ENCODE measurements around the gene DIP2C. TPM values are rescaled to one million over a fixed set of nuclear protein-coding genes. Genes with fewer than 3 reads are reported as not detected.

The DIP2C gene
- total and polyA plus RNA-seq, 4 donors = 6.4 to 40.2 (median 23.8) TPM

DNA sequence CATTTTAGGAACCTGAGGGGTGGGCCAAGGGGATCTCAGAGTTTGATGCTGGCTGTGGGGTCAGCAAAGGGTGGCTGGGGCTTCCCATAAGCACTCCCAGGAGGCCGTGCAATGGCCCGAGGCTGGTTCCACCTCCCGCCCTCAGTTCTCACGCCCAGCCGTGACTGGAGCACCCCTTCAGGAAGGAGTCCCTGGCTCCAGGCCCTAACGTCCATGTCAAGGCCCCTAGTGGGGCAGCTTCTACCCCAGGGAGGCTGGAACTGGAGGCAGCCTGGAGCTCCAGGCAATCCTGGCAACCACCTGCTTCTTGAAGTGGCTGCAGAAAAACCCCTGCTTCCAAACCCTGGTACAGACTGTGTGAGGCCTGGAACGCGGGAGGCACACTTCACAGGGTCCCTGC lies 165.5 kb downstream of the DIP2C start:
- intact Hi-C loops (cut with DNase I) = no loop called here
- ATAC-seq (ENCODE audit: low FRiP score) (no peak), DNase-seq (no peak)
- Histone ChIP-seq H3K4me3 (ENCODE audit: low read length in 2 of 2) (no peak overlapping the region), H3K27me3 (ENCODE audit: control insufficient read depth in 1 of 2, insufficient read depth in 2 of 2, low read length in 1 of 2) (no peaks in the 10 kb centered on the region), H3K9me3 (ENCODE audit: control insufficient read depth, low read length) (no peaks in the 10 kb centered on the region), H3K4me1 (ENCODE audit: control insufficient read depth in 1 of 2, insufficient read depth in 2 of 2, low read length in 2 of 2) (no peaks in the 10 kb centered on the region), H3K27ac (ENCODE audit: low read depth in 1 of 2, low read length in 2 of 2) (no peak overlapping the region), H3K36me3 (ENCODE audit: control insufficient read depth in 1 of 2, insufficient read depth in 2 of 2, low read length in 1 of 2) (no peaks in the 10 kb centered on the region)
- WGBS, 2 donors = 72 to 73% methylated on average over 8 of the region's 8 CpGs

DNA sequence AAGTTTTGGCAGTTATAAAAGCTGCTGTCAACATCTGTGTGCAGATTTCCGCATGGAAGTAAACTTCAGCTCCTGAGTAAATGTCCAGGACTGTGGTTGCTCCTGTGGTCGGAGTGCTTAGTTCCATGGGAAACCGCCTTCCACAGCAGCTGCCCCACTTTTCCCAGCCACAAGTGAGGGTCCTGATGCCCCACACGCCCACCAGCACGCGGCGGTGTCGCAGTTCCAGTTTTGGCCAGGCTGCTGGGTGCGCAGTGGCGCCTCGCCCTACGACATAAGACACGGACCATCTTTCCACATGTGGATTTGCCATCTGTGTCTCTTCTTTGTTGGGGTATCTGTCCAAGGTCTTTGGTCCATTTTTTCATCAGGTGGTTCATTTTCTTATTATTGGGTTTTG lies 167.1 kb downstream of the DIP2C start:
- H3K27ac ChIP-seq (ENCODE audit: low read depth in 1 of 2, low read length in 2 of 2) = no peak overlapping the region
- 83 to 89% methylated on average over 13 of the region's 13 CpGs for WGBS, 2 donors
- no peaks in the 10 kb centered on the region for H3K4me1 ChIP-seq (ENCODE audit: control insufficient read depth in 1 of 2, insufficient read depth in 2 of 2, low read length in 2 of 2)
- intact Hi-C loops (cut with DNase I) = no loop called here
- H3K9me3 ChIP-seq (ENCODE audit: control insufficient read depth, low read length) = no peaks in the 10 kb centered on the region
- DNase-seq (no peak), ATAC-seq (ENCODE audit: low FRiP score) (no peak)
- H3K36me3 ChIP-seq (ENCODE audit: control insufficient read depth in 1 of 2, insufficient read depth in 2 of 2, low read length in 1 of 2) = no peaks in the 10 kb centered on the region
- H3K4me3 ChIP-seq (ENCODE audit: low read length in 2 of 2) = no peak overlapping the region
- H3K27me3 ChIP-seq (ENCODE audit: control insufficient read depth in 1 of 2, insufficient read depth in 2 of 2, low read length in 1 of 2) = no peaks in the 10 kb centered on the region

DNA sequence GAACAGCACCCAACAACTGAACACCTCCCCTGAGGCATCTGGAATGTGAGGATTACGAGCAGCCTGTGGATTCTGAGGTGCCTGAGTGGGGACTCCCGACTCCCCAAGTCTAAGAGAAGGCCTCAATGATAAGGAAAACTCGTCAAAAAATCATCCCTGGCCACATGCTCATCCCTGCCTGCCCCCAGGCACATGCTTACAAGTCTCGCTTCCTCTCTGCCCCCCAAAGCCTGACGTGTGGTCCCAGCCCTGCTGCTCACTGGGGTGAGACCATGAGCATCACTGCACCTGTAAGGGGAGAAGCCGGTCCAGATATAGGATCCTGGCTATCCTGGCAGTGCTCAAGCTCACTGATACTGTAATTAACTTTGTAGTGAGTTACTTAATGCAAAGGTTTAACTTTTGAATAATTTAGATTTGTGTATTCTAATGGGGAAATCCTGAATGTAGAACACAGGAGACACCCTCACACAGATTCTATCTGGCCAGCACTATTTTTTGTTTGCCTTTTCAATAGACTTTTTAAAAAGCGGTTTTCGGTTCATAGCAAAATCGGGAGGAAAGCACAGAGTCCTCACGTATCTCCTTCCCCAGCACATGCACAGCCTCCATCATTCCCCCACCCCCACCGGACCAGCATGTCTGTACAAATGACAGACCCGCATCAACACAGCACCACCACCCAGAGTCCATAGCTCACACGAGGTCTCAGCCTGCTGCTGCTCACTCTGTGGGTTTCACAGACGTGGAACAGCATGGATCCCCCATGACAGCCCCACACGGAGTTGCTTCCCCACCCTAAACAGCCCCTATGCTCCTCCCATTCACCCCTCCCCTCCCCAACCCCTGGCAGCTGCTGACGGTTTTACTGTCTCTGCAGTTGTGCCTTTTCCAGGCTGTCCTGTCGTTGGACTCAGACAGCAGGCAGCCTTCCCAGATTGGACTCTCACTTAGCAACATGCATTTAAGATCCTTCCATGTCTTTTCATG lies 167.9 kb downstream of the DIP2C start:
- Histone ChIP-seq H3K4me1 (ENCODE audit: control insufficient read depth in 1 of 2, insufficient read depth in 2 of 2, low read length in 2 of 2) (no peaks in the 10 kb centered on the region), H3K27ac (ENCODE audit: low read depth in 1 of 2, low read length in 2 of 2) (no peak overlapping the region), H3K9me3 (ENCODE audit: control insufficient read depth, low read length) (no peaks in the 10 kb centered on the region), H3K36me3 (ENCODE audit: control insufficient read depth in 1 of 2, insufficient read depth in 2 of 2, low read length in 1 of 2) (no peaks in the 10 kb centered on the region), H3K4me3 (ENCODE audit: low read length in 2 of 2) (no peak overlapping the region), H3K27me3 (ENCODE audit: control insufficient read depth in 1 of 2, insufficient read depth in 2 of 2, low read length in 1 of 2) (no peaks in the 10 kb centered on the region)
- peak; percentile 27 for ATAC-seq (ENCODE audit: low FRiP score)
- WGBS, 2 donors = 55 to 56% methylated on average over 16 to 17 of the region's 17 CpGs
- intact Hi-C loops (cut with DNase I) = no loop called here
- no peak for DNase-seq

DNA sequence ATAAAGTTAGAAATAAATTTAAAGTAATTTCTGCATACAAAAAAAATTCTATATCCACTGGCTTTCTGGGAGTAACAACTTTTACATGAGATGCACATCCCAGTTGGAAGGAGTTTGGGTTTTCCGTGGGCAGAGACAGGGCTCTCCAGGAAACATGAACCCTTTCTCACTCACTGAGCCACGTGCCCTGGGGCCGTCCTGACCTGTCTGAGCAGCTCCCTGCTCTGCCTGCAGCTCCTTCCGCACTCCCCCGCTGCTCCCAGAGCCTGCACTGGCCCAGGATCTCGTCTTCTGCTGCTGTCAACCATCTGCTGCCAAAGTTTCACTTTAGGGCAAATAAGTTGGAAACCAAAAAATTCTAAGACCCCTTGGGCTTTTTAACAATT lies 169.1 kb downstream of the DIP2C start:
- Histone ChIP-seq H3K36me3 (ENCODE audit: control insufficient read depth in 1 of 2, insufficient read depth in 2 of 2, low read length in 1 of 2) (no peaks in the 10 kb centered on the region), H3K4me1 (ENCODE audit: control insufficient read depth in 1 of 2, insufficient read depth in 2 of 2, low read length in 2 of 2) (no peaks in the 10 kb centered on the region), H3K4me3 (ENCODE audit: low read length in 2 of 2) (no peak overlapping the region), H3K27ac (ENCODE audit: low read depth in 1 of 2, low read length in 2 of 2) (no peak overlapping the region), H3K27me3 (ENCODE audit: control insufficient read depth in 1 of 2, insufficient read depth in 2 of 2, low read length in 1 of 2) (no peaks in the 10 kb centered on the region), H3K9me3 (ENCODE audit: control insufficient read depth, low read length) (no peaks in the 10 kb centered on the region)
- intact Hi-C loops (cut with DNase I) = no loop called here
- 48 to 51% methylated on average over 6 of the region's 6 CpGs for WGBS, 2 donors
- DNase-seq (no peak), ATAC-seq (ENCODE audit: low FRiP score) (no peak)

DNA sequence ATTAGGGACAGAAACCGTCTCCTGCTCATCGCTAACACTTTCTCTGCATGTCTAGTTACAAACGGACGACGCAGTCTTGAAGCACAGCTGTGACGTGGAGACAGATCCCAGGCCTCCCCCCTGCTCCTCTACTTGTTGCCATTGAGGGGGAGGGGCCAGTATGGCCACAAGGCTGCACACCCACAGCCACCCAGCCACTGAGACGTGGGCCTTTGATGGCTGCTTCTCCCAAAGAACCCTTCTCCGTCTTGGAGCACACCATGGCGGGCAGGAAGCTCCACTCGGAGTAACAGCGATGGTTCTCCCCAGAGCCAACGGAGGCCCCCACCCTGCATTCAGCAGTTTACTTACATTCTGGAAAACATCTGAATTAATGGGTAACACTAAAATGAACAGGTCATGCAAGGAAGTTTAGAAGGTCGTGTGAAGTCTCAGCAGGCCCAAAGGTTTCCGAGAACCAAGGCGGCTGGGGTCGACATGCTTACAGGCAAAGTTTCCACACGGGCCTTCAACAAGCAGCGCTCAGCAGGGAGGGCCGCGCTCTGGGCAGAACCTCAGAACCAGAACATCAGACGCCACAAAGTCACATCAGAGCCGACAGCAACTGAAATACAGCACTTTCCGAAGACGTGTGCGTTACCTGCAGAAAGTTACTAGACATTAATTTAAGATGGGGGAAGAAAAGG lies 169.6 kb downstream of the DIP2C start:
- no peak overlapping the region for H3K27ac ChIP-seq (ENCODE audit: low read depth in 1 of 2, low read length in 2 of 2)
- H3K4me1 ChIP-seq (ENCODE audit: control insufficient read depth in 1 of 2, insufficient read depth in 2 of 2, low read length in 2 of 2) = no peaks in the 10 kb centered on the region
- no peaks in the 10 kb centered on the region for H3K27me3 ChIP-seq (ENCODE audit: control insufficient read depth in 1 of 2, insufficient read depth in 2 of 2, low read length in 1 of 2)
- no peaks in the 10 kb centered on the region for H3K9me3 ChIP-seq (ENCODE audit: control insufficient read depth, low read length)
- 91 to 92% methylated on average over 25 of the region's 25 CpGs for WGBS, 2 donors
- intact Hi-C loops (cut with DNase I) = loop anchor here (10.0 kb wide), 2 partner anchors 265 to 295 kb away; no protein-coding TSS in a partner anchor
- no peak for ATAC-seq (ENCODE audit: low FRiP score)
- DNase-seq = no peak
- no peak overlapping the region for H3K4me3 ChIP-seq (ENCODE audit: low read length in 2 of 2)
- no peaks in the 10 kb centered on the region for H3K36me3 ChIP-seq (ENCODE audit: control insufficient read depth in 1 of 2, insufficient read depth in 2 of 2, low read length in 1 of 2)

DNA sequence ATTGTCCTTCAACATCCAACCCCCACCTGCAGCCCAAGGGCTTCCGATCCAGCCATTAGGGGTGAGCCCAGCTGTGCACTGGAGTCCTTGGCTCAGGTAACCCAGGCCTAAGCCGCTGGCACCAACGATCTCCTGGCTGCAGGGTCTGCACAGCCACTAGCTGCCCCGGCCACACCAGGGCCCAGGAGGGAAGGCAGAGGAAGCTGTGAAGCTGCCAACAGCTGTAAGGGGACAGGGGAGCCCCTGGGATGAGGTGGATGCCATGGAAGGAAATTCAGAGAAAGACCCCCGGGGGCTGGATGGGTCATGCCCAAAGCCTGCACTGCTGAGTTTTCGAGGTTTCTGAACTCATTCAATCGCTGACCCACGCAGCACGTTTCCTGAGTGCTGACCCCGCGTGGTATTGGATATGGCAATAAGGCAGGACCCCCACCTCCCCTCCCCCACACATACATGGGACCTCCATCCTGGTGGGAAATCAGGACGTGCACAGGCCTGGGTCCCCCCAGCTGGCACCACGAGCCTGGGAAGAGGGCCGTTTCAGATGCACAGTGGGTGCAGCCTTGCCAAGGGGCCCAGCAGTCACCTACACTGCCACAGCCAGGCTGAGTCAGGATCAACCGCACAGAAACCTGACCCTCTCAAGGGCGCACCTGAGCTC lies 170.3 kb downstream of the DIP2C start:
- Histone ChIP-seq H3K27me3 (ENCODE audit: control insufficient read depth in 1 of 2, insufficient read depth in 2 of 2, low read length in 1 of 2) (no peaks in the 10 kb centered on the region), H3K27ac (ENCODE audit: low read depth in 1 of 2, low read length in 2 of 2) (no peak overlapping the region), H3K9me3 (ENCODE audit: control insufficient read depth, low read length) (no peaks in the 10 kb centered on the region), H3K4me1 (ENCODE audit: control insufficient read depth in 1 of 2, insufficient read depth in 2 of 2, low read length in 2 of 2) (no peaks in the 10 kb centered on the region), H3K36me3 (ENCODE audit: control insufficient read depth in 1 of 2, insufficient read depth in 2 of 2, low read length in 1 of 2) (no peaks in the 10 kb centered on the region), H3K4me3 (ENCODE audit: low read length in 2 of 2) (no peak overlapping the region)
- intact Hi-C loops (cut with DNase I) = loop anchor here (10.0 kb wide), 2 partner anchors 266 to 296 kb away; no protein-coding TSS in a partner anchor
- 89 to 93% methylated on average over 16 of the region's 16 CpGs for WGBS, 2 donors
- DNase-seq (no peak), ATAC-seq (ENCODE audit: low FRiP score) (no peak)

DNA sequence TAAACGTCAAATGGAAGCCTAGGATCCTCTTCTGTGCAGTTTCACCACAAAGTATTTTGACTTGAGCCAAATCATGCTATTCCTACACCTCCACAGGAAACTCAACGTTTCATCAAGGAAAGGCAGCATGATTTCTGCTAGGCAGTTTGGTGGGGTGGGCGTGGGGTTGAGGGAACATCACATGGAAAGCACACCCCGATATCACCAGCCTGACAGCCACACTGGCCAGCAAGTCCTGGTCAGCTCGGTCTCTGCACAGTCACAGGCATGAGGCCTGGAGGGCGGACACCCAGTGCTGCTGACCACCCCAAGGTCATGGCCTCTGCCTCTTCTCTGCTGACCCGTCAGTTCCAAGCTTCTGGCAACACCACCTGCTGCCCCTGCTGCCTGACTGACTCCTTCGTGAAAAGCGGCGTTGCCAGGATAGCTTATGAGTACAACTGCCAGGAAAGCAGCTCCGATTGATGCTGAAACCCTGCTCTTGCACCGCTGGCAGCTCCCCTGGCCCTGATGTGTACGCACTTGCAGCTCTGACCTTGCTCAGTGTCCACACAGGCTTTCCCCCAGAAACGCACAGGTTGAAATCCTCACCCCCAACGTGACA lies 171.5 kb downstream of the DIP2C start:
- ATAC-seq (ENCODE audit: low FRiP score) (no peak), DNase-seq (no peak)
- no peaks in the 10 kb centered on the region for H3K9me3 ChIP-seq (ENCODE audit: control insufficient read depth, low read length)
- H3K27ac ChIP-seq (ENCODE audit: low read depth in 1 of 2, low read length in 2 of 2) = no peak overlapping the region
- WGBS, 2 donors = 73 to 77% methylated on average over 15 of the region's 15 CpGs
- no peaks in the 10 kb centered on the region for H3K27me3 ChIP-seq (ENCODE audit: control insufficient read depth in 1 of 2, insufficient read depth in 2 of 2, low read length in 1 of 2)
- no peak overlapping the region for H3K4me3 ChIP-seq (ENCODE audit: low read length in 2 of 2)
- no peaks in the 10 kb centered on the region for H3K4me1 ChIP-seq (ENCODE audit: control insufficient read depth in 1 of 2, insufficient read depth in 2 of 2, low read length in 2 of 2)
- intact Hi-C loops (cut with DNase I) = loop anchor here (10.0 kb wide), 2 partner anchors 267 to 297 kb away; no protein-coding TSS in a partner anchor
- no peaks in the 10 kb centered on the region for H3K36me3 ChIP-seq (ENCODE audit: control insufficient read depth in 1 of 2, insufficient read depth in 2 of 2, low read length in 1 of 2)

DNA sequence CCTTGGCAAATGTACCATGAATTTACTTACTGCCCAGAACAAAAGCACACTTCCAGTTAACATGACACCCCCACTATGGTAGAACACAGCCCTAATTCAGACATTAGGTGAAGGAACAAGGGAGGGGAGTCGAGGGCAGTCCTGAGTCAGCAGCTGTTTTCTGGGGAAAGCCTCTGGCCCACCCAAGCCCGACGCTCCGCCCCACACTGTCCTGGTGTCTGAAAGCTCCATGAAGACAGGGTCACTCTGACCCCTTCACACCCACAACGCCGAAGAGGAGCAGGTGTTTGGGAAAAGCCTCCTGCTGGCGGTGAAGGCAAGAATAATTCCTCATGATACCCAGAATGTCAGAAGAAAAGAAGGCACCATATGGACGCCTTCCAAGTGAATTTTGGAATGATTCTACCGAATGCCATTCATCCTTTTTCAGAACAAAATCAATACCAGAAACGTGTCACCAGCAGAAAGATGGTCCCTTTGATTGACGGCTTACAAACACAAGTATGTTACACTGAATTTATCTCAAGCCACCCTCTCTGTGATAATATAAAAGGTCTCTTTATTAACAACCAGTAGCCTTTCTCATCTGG lies 172.1 kb downstream of the DIP2C start:
- intact Hi-C loops (cut with DNase I) = loop anchor here (10.0 kb wide), 2 partner anchors 267 to 297 kb away; no protein-coding TSS in a partner anchor
- H3K9me3 ChIP-seq (ENCODE audit: control insufficient read depth, low read length) = no peaks in the 10 kb centered on the region
- ATAC-seq (ENCODE audit: low FRiP score) = no peak
- no peaks in the 10 kb centered on the region for H3K36me3 ChIP-seq (ENCODE audit: control insufficient read depth in 1 of 2, insufficient read depth in 2 of 2, low read length in 1 of 2)
- H3K27ac ChIP-seq (ENCODE audit: low read depth in 1 of 2, low read length in 2 of 2) = no peak overlapping the region
- 59 to 68% methylated on average over 11 of the region's 11 CpGs for WGBS, 2 donors
- no peak for DNase-seq
- H3K27me3 ChIP-seq (ENCODE audit: control insufficient read depth in 1 of 2, insufficient read depth in 2 of 2, low read length in 1 of 2) = no peaks in the 10 kb centered on the region
- H3K4me1 ChIP-seq (ENCODE audit: control insufficient read depth in 1 of 2, insufficient read depth in 2 of 2, low read length in 2 of 2) = no peaks in the 10 kb centered on the region
- no peak overlapping the region for H3K4me3 ChIP-seq (ENCODE audit: low read length in 2 of 2)
